ENCODE data around the gene NUP188. TPM values are rescaled to one million over a fixed set of nuclear protein-coding genes. Genes with fewer than 3 reads are reported as not detected.

Gene NUP188
- total and polyA plus RNA-seq, 10 of the 15 experiments (the other 5 are each of a cell fraction or from before 2014, with no cell fraction given): 1.4 to 73.7 (median 48.9) TPM

DNA sequence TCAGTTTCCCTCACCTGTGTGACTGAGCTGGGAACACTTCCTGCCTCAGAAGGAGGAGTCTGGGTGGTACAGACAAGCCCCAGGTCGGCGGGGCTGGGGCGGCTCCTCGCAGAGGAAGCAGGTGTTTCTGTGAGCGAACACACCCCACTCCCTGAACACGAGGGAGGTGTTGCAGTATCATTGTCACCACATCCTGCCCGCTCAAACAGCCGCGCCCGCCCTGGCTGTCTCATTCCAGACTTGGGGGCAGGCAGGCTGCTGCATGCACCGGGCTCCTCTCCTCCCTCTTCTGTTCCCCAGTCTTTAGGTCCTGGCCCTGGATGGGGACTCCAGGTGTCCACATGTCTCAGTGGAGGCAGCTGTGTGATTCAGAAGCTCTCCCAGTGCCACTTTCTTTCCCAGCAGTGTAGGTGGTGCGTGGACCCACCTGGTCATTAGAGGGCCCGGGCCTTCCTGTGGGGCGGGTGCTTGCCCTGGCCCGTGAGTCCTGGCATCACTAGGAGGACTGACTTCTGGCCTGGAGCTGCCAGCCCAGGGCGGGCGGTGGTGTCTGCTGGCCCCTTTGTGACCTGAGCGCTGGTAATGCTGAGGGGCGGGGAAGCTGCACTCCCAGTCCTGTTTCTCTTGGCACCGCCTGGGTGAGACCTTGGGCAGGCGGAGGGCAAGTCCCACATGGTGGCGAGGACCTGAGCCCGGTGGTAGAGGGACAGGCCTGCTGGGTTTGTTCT is 45.0 kb upstream of the NUP188 start (continued):
- TF ChIP-seq HDAC6 (IDR thresholded peaks at IDR 0.05; ENCODE audit: unreplicated experiment) (no peak), CREB1 (IDR thresholded peaks at IDR 0.05; ENCODE audit: low read depth) (no peak; the same call in 1 of the 2 replicates), KLF5 (IDR thresholded peaks at IDR 0.05; ENCODE audit: partially characterized antibody) (no peak), ZZZ3 (IDR thresholded peaks at IDR 0.05; ENCODE audit: control insufficient read depth, insufficient read length, low read depth) (no peak), ATF7 (IDR thresholded peaks at IDR 0.05; ENCODE audit: low read depth) (peak; percentile 31; the same call in 1 of the 2 replicates), IRF4 (IDR thresholded peaks at IDR 0.05; ENCODE audit: low read depth, low read length) (no peak), FOXM1 (IDR thresholded peaks at IDR 0.05; ENCODE audit: low read depth, low read length) (no peak), CEBPB (IDR thresholded peaks at IDR 0.05; ENCODE audit: borderline replicate concordance in 1 of 2, low read depth in 2 of 2, low read length in 2 of 2) (no peak), BMI1 (IDR thresholded peaks at IDR 0.05; ENCODE audit: borderline replicate concordance) (no peak), SREBF2 (IDR thresholded peaks at IDR 0.05; ENCODE audit: low read length) (no peak), ASH2L (IDR thresholded peaks at IDR 0.05; ENCODE audit: borderline replicate concordance, low read depth) (no peak), DPF2 (IDR thresholded peaks at IDR 0.05) (peak; percentile 66; the same call in 1 of the 2 replicates), MYC (IDR thresholded peaks at IDR 0.05; ENCODE audit: insufficient read depth, insufficient read length, insufficient replicate concordance, low read length, severe bottlenecking) (no peak), BHLHE40 (IDR thresholded peaks at IDR 0.05; ENCODE audit: borderline replicate concordance in 1 of 2, low read depth in 2 of 2, low read length in 1 of 2) (peak in 1 of 2 experiments; percentile 30; a peak in 2 of 4 replicates)
- TF ChIP-seq, protein P1, sequence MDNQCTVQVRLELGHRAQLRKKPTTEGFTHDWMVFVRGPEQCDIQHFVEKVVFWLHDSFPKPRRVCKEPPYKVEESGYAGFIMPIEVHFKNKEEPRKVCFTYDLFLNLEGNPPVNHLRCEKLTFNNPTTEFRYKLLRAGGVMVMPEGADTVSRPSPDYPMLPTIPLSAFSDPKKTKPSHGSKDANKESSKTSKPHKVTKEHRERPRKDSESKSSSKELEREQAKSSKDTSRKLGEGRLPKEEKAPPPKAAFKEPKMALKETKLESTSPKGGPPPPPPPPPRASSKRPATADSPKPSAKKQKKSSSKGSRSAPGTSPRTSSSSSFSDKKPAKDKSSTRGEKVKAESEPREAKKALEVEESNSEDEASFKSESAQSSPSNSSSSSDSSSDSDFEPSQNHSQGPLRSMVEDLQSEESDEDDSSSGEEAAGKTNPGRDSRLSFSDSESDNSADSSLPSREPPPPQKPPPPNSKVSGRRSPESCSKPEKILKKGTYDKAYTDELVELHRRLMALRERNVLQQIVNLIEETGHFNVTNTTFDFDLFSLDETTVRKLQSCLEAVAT (IDR thresholded peaks at IDR 0.05): peak; percentile 47; the same call in 1 of the 2 replicates
- TF ChIP-seq, protein P2, sequence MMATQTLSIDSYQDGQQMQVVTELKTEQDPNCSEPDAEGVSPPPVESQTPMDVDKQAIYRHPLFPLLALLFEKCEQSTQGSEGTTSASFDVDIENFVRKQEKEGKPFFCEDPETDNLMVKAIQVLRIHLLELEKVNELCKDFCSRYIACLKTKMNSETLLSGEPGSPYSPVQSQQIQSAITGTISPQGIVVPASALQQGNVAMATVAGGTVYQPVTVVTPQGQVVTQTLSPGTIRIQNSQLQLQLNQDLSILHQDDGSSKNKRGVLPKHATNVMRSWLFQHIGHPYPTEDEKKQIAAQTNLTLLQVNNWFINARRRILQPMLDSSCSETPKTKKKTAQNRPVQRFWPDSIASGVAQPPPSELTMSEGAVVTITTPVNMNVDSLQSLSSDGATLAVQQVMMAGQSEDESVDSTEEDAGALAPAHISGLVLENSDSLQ (IDR thresholded peaks at IDR 0.05): no peak; the same call in 1 of the 2 replicates
- TF ChIP-seq, protein P3, sequence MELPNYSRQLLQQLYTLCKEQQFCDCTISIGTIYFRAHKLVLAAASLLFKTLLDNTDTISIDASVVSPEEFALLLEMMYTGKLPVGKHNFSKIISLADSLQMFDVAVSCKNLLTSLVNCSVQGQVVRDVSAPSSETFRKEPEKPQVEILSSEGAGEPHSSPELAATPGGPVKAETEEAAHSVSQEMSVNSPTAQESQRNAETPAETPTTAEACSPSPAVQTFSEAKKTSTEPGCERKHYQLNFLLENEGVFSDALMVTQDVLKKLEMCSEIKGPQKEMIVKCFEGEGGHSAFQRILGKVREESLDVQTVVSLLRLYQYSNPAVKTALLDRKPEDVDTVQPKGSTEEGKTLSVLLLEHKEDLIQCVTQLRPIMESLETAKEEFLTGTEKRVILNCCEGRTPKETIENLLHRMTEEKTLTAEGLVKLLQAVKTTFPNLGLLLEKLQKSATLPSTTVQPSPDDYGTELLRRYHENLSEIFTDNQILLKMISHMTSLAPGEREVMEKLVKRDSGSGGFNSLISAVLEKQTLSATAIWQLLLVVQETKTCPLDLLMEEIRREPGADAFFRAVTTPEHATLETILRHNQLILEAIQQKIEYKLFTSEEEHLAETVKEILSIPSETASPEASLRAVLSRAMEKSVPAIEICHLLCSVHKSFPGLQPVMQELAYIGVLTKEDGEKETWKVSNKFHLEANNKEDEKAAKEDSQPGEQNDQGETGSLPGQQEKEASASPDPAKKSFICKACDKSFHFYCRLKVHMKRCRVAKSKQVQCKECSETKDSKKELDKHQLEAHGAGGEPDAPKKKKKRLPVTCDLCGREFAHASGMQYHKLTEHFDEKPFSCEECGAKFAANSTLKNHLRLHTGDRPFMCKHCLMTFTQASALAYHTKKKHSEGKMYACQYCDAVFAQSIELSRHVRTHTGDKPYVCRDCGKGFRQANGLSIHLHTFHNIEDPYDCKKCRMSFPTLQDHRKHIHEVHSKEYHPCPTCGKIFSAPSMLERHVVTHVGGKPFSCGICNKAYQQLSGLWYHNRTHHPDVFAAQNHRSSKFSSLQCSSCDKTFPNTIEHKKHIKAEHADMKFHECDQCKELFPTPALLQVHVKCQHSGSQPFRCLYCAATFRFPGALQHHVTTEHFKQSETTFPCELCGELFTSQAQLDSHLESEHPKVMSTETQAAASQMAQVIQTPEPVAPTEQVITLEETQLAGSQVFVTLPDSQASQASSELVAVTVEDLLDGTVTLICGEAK (IDR thresholded peaks at IDR 0.05; ENCODE audit: borderline replicate concordance): no peak

Data from GM12878 (cell line).